GM23338 (cell line): Measurements from ENCODE around the gene POLR2F.

Experiments
- CREB1 ChIP-seq: fragments of 250-450 bp; sonication (Bioruptor Pico); IDR thresholded peaks from 2 replicates; pipeline ENCODE4 v1.5.0; 2020; ENCODE audit warnings: low read depth, mild to moderate bottlenecking, moderate library complexity
- EZH2 ChIP-seq: fragments of 200-600 bp; sonication (generic); IDR thresholded peaks from one replicate; pipeline ENCODE4 v1.8.0; 2017; ENCODE audit warnings: antibody characterized with exemption, mild to moderate bottlenecking, low read depth; ENCODE audit not compliant: unreplicated experiment
- EZH2phosphoT487 ChIP-seq: fragments of 200-600 bp; sonication (generic); IDR thresholded peaks from one replicate; pipeline ENCODE4 v1.8.1; 2018; ENCODE audit warnings: antibody characterized with exemption; ENCODE audit not compliant: unreplicated experiment
- JUNB ChIP-seq: IDR thresholded peaks from one replicate; pipeline ENCODE4 v1.6.1; 2016; ENCODE audit warnings: antibody characterized with exemption; ENCODE audit not compliant: unreplicated experiment
- NANOG ChIP-seq: IDR thresholded peaks from 2 replicates; pipeline ENCODE4 v1.6.1; 2016; ENCODE audit warnings: antibody characterized with exemption, borderline replicate concordance
- POLR2AphosphoS5 ChIP-seq: IDR thresholded peaks from 2 replicates; pipeline ENCODE4 v1.6.1; 2016; ENCODE audit warnings: antibody characterized with exemption, low read depth
- STAT1 ChIP-seq: IDR thresholded peaks from one replicate; pipeline ENCODE4 v1.6.1; 2016; ENCODE audit warnings: antibody characterized with exemption; ENCODE audit not compliant: unreplicated experiment
- ZNF114 ChIP-seq: fragments of 250-450 bp; sonication (Bioruptor Pico); IDR thresholded peaks from 2 replicates; pipeline ENCODE4 v1.5.0; 2020; ENCODE audit warnings: mild to moderate bottlenecking, moderate library complexity
- ZNF331 ChIP-seq: fragments of 250-450 bp; sonication (Bioruptor Pico); IDR thresholded peaks from 2 replicates; pipeline ENCODE4 v1.5.0; 2020; ENCODE audit warnings: low read depth, mild to moderate bottlenecking, moderate library complexity
- TF ChIP-seq, protein P1 (sequence below): fragments of 250-450 bp; sonication (Bioruptor Pico); IDR thresholded peaks from 2 replicates; pipeline ENCODE4 v1.5.0; 2020; ENCODE audit warnings: mild to moderate bottlenecking, moderate library complexity
- TF ChIP-seq, protein P2 (sequence below), 2 experiments: fragments of 200-600 bp in 1 of 2; sonication (generic) in 1 of 2; conservative IDR thresholded peaks; 2 replicates each; pipeline versions ENCODE4 v1.5.1 to v1.6.1; 2016 to 2017; ENCODE audit warnings: antibody characterized with exemption in 2 of 2, low read depth in 2 of 2, mild to moderate bottlenecking in 2 of 2, moderate library complexity in 1 of 2
- TF ChIP-seq, protein P3 (sequence below): IDR thresholded peaks from one replicate; pipeline ENCODE4 v1.6.1; 2018; ENCODE audit warnings: antibody characterized with exemption; ENCODE audit not compliant: unreplicated experiment
- TF ChIP-seq, protein P4 (sequence below): IDR thresholded peaks from 2 replicates; pipeline ENCODE4 v1.6.1; 2016; ENCODE audit warnings: antibody characterized with exemption

DNA sequence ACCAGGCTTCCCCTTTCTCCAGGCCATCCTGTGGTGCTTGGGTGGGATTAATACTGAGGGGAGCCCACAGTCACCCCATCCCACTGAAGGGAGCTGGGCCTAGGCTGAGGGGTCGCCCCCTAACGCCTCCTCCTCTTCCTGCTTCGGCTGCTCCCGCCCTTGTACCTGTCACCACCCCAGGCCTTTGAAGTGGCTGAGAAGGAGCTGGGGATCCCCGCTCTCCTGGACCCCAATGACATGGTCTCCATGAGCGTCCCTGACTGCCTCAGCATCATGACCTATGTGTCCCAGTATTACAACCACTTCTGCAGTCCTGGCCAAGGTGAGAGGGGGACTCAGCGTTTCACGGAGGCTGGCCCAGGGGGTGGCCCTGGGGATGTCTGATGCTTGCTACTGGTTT, 41.3 kb upstream of the POLR2F start:
- TF ChIP-seq, protein P1, sequence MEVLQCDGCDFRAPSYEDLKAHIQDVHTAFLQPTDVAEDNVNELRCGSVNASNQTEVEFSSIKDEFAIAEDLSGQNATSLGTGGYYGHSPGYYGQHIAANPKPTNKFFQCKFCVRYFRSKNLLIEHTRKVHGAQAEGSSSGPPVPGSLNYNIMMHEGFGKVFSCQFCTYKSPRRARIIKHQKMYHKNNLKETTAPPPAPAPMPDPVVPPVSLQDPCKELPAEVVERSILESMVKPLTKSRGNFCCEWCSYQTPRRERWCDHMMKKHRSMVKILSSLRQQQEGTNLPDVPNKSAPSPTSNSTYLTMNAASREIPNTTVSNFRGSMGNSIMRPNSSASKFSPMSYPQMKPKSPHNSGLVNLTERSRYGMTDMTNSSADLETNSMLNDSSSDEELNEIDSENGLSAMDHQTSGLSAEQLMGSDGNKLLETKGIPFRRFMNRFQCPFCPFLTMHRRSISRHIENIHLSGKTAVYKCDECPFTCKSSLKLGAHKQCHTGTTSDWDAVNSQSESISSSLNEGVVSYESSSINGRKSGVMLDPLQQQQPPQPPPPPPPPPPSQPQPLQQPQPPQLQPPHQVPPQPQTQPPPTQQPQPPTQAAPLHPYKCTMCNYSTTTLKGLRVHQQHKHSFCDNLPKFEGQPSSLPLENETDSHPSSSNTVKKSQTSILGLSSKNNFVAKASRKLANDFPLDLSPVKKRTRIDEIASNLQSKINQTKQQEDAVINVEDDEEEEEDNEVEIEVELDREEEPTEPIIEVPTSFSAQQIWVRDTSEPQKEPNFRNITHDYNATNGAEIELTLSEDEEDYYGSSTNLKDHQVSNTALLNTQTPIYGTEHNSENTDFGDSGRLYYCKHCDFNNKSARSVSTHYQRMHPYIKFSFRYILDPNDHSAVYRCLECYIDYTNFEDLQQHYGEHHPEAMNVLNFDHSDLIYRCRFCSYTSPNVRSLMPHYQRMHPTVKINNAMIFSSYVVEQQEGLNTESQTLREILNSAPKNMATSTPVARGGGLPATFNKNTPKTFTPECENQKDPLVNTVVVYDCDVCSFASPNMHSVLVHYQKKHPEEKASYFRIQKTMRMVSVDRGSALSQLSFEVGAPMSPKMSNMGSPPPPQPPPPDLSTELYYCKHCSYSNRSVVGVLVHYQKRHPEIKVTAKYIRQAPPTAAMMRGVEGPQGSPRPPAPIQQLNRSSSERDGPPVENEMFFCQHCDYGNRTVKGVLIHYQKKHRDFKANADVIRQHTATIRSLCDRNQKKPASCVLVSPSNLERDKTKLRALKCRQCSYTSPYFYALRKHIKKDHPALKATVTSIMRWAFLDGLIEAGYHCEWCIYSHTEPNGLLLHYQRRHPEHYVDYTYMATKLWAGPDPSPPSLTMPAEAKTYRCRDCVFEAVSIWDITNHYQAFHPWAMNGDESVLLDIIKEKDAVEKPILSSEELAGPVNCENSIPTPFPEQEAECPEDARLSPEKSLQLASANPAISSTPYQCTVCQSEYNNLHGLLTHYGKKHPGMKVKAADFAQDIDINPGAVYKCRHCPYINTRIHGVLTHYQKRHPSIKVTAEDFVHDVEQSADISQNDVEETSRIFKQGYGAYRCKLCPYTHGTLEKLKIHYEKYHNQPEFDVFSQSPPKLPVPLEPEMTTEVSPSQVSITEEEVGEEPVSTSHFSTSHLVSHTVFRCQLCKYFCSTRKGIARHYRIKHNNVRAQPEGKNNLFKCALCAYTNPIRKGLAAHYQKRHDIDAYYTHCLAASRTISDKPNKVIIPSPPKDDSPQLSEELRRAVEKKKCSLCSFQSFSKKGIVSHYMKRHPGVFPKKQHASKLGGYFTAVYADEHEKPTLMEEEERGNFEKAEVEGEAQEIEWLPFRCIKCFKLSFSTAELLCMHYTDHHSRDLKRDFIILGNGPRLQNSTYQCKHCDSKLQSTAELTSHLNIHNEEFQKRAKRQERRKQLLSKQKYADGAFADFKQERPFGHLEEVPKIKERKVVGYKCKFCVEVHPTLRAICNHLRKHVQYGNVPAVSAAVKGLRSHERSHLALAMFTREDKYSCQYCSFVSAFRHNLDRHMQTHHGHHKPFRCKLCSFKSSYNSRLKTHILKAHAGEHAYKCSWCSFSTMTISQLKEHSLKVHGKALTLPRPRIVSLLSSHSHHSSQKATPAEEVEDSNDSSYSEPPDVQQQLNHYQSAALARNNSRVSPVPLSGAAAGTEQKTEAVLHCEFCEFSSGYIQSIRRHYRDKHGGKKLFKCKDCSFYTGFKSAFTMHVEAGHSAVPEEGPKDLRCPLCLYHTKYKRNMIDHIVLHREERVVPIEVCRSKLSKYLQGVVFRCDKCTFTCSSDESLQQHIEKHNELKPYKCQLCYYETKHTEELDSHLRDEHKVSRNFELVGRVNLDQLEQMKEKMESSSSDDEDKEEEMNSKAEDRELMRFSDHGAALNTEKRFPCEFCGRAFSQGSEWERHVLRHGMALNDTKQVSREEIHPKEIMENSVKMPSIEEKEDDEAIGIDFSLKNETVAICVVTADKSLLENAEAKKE (CRISPR knock-in tag): no peak
- TF ChIP-seq, protein P2, sequence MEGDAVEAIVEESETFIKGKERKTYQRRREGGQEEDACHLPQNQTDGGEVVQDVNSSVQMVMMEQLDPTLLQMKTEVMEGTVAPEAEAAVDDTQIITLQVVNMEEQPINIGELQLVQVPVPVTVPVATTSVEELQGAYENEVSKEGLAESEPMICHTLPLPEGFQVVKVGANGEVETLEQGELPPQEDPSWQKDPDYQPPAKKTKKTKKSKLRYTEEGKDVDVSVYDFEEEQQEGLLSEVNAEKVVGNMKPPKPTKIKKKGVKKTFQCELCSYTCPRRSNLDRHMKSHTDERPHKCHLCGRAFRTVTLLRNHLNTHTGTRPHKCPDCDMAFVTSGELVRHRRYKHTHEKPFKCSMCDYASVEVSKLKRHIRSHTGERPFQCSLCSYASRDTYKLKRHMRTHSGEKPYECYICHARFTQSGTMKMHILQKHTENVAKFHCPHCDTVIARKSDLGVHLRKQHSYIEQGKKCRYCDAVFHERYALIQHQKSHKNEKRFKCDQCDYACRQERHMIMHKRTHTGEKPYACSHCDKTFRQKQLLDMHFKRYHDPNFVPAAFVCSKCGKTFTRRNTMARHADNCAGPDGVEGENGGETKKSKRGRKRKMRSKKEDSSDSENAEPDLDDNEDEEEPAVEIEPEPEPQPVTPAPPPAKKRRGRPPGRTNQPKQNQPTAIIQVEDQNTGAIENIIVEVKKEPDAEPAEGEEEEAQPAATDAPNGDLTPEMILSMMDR (conservative IDR thresholded peaks at IDR 0.05; ENCODE audit: low read depth in 2 of 2): no peak
- TF ChIP-seq CREB1 (CRISPR knock-in tag) (no peak), EZH2 (no peak), POLR2AphosphoS5 (no peak), EZH2phosphoT487 (no peak), ZNF331 (CRISPR knock-in tag) (no peak), STAT1 (no peak), JUNB (no peak), NANOG (no peak), ZNF114 (CRISPR knock-in tag) (no peak)
- TF ChIP-seq, protein P3, sequence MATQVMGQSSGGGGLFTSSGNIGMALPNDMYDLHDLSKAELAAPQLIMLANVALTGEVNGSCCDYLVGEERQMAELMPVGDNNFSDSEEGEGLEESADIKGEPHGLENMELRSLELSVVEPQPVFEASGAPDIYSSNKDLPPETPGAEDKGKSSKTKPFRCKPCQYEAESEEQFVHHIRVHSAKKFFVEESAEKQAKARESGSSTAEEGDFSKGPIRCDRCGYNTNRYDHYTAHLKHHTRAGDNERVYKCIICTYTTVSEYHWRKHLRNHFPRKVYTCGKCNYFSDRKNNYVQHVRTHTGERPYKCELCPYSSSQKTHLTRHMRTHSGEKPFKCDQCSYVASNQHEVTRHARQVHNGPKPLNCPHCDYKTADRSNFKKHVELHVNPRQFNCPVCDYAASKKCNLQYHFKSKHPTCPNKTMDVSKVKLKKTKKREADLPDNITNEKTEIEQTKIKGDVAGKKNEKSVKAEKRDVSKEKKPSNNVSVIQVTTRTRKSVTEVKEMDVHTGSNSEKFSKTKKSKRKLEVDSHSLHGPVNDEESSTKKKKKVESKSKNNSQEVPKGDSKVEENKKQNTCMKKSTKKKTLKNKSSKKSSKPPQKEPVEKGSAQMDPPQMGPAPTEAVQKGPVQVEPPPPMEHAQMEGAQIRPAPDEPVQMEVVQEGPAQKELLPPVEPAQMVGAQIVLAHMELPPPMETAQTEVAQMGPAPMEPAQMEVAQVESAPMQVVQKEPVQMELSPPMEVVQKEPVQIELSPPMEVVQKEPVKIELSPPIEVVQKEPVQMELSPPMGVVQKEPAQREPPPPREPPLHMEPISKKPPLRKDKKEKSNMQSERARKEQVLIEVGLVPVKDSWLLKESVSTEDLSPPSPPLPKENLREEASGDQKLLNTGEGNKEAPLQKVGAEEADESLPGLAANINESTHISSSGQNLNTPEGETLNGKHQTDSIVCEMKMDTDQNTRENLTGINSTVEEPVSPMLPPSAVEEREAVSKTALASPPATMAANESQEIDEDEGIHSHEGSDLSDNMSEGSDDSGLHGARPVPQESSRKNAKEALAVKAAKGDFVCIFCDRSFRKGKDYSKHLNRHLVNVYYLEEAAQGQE: no peak
- TF ChIP-seq, protein P4, sequence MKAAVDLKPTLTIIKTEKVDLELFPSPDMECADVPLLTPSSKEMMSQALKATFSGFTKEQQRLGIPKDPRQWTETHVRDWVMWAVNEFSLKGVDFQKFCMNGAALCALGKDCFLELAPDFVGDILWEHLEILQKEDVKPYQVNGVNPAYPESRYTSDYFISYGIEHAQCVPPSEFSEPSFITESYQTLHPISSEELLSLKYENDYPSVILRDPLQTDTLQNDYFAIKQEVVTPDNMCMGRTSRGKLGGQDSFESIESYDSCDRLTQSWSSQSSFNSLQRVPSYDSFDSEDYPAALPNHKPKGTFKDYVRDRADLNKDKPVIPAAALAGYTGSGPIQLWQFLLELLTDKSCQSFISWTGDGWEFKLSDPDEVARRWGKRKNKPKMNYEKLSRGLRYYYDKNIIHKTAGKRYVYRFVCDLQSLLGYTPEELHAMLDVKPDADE: no peak
